ENCODE results near the gene PSMD6. TPM values are rescaled to one million over a fixed set of nuclear protein-coding genes. Genes with fewer than 3 reads are reported as not detected.

The PSMD6 gene
- total RNA-seq, 4 donors from 2014 or later: 150 to 220 (median 180) TPM

- Histone ChIP-seq H3K27ac (peak overlapping the region in 1 of 4 donors; percentile 10), H3K9me3 (no peaks in the 10 kb centered on the region), H3K4me3 (no peak overlapping the region), H3K27me3 (no peaks in the 10 kb centered on the region), H3K36me3 (no peaks in the 10 kb centered on the region), H3K4me1 (peaks cover 59 to 71% of the 10 kb centered on the region in 2 donors)
- intact Hi-C loops (cut with DNase I; ENCODE audit: low total_unique reads) (no loop called here), in situ Hi-C loops (cut with MboI; ENCODE audit: low sequenced_read_pairs in 4 of 4) (no loop called here)
- TF ChIP-seq POLR2A (IDR thresholded peaks at IDR 0.05): no peak
- no peak for TF ChIP-seq CTCF (IDR thresholded peaks at IDR 0.05 in 4 of 5, conservative IDR thresholded peaks at IDR 0.05 in 1 of 5)
- ATAC-seq: no peak
- DNase-seq: no peak
Measured at GRCh38 chr3:63969876-63970275, 53.4 kb downstream of the PSMD6 start.

GRCh38 chr3:63968612-63969350 is 54.5 kb downstream of the PSMD6 start:
- Histone ChIP-seq H3K27ac (peak overlapping the region; percentile 52 to 59 (median 56)), H3K4me1 (peaks cover 52 to 77% of the 10 kb centered on the region in 2 donors), H3K4me3 (peak overlapping the region in 3 of 4 donors; percentile 23 to 28 (median 26)), H3K27me3 (no peaks in the 10 kb centered on the region), H3K36me3 (no peaks in the 10 kb centered on the region), H3K9me3 (no peaks in the 10 kb centered on the region)
- ATAC-seq (no peak), DNase-seq (no peak)
- in situ Hi-C loops (cut with MboI; ENCODE audit: low sequenced_read_pairs in 4 of 4) (no loop called here), intact Hi-C loops (cut with DNase I; ENCODE audit: low total_unique reads) (no loop called here)
- no peak for TF ChIP-seq CTCF (IDR thresholded peaks at IDR 0.05 in 4 of 5, conservative IDR thresholded peaks at IDR 0.05 in 1 of 5)
- no peak for TF ChIP-seq POLR2A (IDR thresholded peaks at IDR 0.05)

DNA sequence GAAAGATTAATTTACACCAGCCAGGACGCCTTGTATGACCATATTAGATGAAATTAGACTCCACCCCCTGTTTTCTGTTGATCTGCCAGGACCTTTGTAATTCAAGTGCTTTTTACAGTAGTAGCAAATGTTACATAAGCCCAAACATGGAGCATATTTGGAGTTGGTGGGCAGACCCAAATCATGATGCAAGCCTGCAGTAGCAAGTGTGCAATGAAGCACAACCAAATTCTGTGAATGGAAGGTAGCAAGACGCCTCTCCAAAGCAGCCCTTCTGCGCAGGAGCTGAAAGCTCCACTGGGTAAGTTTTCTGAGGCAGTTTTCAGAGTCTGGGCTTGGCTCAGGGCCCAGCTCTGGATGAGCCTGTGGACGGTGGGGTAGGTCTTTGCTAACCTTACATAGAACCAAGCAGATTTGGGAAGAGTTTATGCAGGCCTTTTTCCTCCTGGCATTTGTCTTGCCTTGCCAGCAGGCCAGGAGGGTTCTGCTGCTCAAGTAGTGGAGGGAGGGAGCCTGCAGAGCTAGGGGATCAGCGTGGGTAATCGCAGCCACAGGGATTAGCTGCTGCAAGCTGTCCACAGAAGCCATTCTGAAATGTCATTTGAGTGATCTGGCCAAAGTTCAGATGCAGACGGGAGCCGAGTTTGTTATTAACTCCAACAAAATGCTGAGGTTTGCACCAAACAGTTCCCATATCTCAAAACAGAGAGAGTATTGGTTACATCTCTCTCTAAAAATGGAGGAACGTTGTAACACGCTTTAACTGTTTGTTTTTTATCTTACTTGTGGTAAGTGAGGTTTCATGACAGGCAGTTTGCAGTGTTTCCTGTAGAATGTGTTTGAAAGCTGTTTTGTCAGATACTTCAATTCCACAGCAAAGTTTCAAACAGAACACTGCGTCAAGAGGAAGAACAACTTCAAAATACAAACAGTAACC is 55.4 kb downstream of the PSMD6 start:
- ATAC-seq (peak; percentile 42 to 67), DNase-seq (no peak)
- TF ChIP-seq CTCF (IDR thresholded peaks at IDR 0.05 in 4 of 5, conservative IDR thresholded peaks at IDR 0.05 in 1 of 5) (no peak), POLR2A (IDR thresholded peaks at IDR 0.05) (no peak)
- Histone ChIP-seq H3K27ac (peak overlapping the region; percentile 52 to 59 (median 56)), H3K4me3 (peak overlapping the region; percentile 23 to 28 (median 24)), H3K27me3 (no peaks in the 10 kb centered on the region), H3K4me1 (peaks cover 52 to 75% of the 10 kb centered on the region in 2 donors), H3K36me3 (no peaks in the 10 kb centered on the region), H3K9me3 (no peaks in the 10 kb centered on the region)
- intact Hi-C loops (cut with DNase I; ENCODE audit: low total_unique reads): no loop called here
- in situ Hi-C loops (cut with MboI; ENCODE audit: low sequenced_read_pairs in 4 of 4): no loop called here

DNA sequence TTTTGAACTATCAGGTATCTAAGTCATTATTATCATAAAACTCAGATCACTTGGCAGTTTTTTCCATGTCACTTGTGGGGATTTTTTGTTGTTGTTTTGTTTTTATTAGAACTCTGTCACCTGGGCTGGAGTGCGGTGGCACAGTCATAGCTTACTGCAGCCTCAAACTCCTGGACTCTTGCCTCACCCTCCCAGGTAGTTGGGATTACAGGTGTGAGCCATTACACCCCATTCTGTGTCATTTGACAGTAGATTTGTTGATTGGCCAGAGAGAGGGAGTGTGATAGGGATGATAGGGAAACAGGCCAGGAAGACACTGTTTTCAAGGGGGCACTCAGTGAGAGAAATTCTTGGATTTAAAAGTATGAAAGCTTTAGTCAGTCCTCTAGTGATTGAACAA is 56.4 kb downstream of the PSMD6 start:
- TF ChIP-seq CTCF (IDR thresholded peaks at IDR 0.05 in 4 of 5, conservative IDR thresholded peaks at IDR 0.05 in 1 of 5): no peak
- TF ChIP-seq POLR2A (IDR thresholded peaks at IDR 0.05): no peak
- ATAC-seq (no peak), DNase-seq (no peak)
- in situ Hi-C loops (cut with MboI; ENCODE audit: low sequenced_read_pairs in 4 of 4) (no loop called here), intact Hi-C loops (cut with DNase I; ENCODE audit: low total_unique reads) (no loop called here)
- Histone ChIP-seq H3K36me3 (no peaks in the 10 kb centered on the region), H3K4me1 (peaks cover 52 to 65% of the 10 kb centered on the region in 2 donors), H3K27me3 (no peaks in the 10 kb centered on the region), H3K27ac (peak overlapping the region in 2 of 4 donors; percentile 56 to 57), H3K9me3 (no peaks in the 10 kb centered on the region), H3K4me3 (no peak overlapping the region)

Data from gastrocnemius medialis (tissue), 4 donors.